A549 (cell line): ENCODE results near the gene TEPSIN.

Experiments used
- KDM5A ChIP-seq: fragments of 200-600 bp; sonication (generic); IDR thresholded peaks from 2 replicates; pipeline ENCODE4 v1.6.1; 2016; ENCODE audit warnings: antibody characterized with exemption, mild to moderate bottlenecking
- POLR2A ChIP-seq: IDR thresholded peaks from 2 replicates; pipeline ENCODE4 v1.6.1; 2012; ENCODE audit warnings: mild to moderate bottlenecking, low read length
- RARB ChIP-seq: fragments of 250-450 bp; sonication (Bioruptor Pico); IDR thresholded peaks from 2 replicates; pipeline ENCODE4 v1.8.0; 2021; ENCODE audit warnings: mild to moderate bottlenecking, moderate library complexity
- RCOR1 ChIP-seq: fragments of 150-350 bp; IDR thresholded peaks from 2 replicates; pipeline ENCODE4 v1.6.1; 2014; ENCODE audit warnings: antibody characterized with exemption, low read length, low read depth
- ZC3H11A ChIP-seq: fragments of 450-650 bp; IDR thresholded peaks from 2 replicates; pipeline ENCODE4 v1.6.1; 2014; ENCODE audit warnings: antibody characterized with exemption, mild to moderate bottlenecking
- TF ChIP-seq, protein P1 (sequence below): fragments of >200 bp; sonication (Bioruptor Twin); formaldehyde crosslinking; IDR thresholded peaks from 3 replicates; pipeline ENCODE4 v1.5.1; 2016

DNA sequence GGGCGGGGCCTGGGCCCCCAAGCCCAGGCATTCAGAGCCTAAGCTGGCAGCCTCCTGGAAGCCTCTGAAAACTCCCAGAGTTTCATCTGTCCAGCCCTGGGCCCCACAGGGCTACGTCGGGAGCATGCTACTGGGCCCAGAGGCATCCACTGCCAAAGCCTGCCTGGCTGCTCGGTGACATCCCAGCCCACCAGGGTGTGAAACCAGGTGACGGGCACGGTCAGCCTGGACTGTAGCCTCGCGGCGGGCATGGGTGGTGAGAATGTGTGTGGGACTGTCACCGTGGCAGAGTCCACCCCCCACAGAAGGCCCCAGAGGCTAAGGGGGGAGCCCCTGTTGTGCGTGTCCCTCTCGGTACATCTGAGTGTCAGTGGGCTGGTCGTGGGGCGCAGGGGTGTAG, 47.2 kb downstream of the TEPSIN start:
- TF ChIP-seq POLR2A (no peak), RCOR1 (no peak), RARB (no peak), KDM5A (no peak), ZC3H11A (no peak)
- TF ChIP-seq, protein P1, sequence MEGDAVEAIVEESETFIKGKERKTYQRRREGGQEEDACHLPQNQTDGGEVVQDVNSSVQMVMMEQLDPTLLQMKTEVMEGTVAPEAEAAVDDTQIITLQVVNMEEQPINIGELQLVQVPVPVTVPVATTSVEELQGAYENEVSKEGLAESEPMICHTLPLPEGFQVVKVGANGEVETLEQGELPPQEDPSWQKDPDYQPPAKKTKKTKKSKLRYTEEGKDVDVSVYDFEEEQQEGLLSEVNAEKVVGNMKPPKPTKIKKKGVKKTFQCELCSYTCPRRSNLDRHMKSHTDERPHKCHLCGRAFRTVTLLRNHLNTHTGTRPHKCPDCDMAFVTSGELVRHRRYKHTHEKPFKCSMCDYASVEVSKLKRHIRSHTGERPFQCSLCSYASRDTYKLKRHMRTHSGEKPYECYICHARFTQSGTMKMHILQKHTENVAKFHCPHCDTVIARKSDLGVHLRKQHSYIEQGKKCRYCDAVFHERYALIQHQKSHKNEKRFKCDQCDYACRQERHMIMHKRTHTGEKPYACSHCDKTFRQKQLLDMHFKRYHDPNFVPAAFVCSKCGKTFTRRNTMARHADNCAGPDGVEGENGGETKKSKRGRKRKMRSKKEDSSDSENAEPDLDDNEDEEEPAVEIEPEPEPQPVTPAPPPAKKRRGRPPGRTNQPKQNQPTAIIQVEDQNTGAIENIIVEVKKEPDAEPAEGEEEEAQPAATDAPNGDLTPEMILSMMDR = no peak
